Ovary (tissue), 9 donors: ENCODE measurements around the gene GLRB. TPM values are rescaled to one million over a fixed set of nuclear protein-coding genes. Genes with fewer than 3 reads are reported as not detected.

Source experiments
- DNase-seq, 5 donors: peaks; one replicate each; pipeline ENCODE4 v3.0.0-alpha.2; 2019 to 2020
- H3K27ac ChIP-seq, 2 donors: fragments of 200-600 bp; one replicate each; pipeline versions ENCODE4 v1.5.1 to v1.8.0; 2019 to 2022
- H3K27me3 ChIP-seq: fragments of 200-600 bp; one replicate; pipeline ENCODE4 v1.8.0; 2022
- H3K36me3 ChIP-seq: fragments of 200-600 bp; sonication (generic); one replicate; pipeline ENCODE4 v1.5.1; 2019
- H3K4me1 ChIP-seq: one replicate; pipeline ENCODE4 v1.8.1; 2013; ENCODE audit warnings: mild to moderate bottlenecking, moderate library complexity; ENCODE audit not compliant: insufficient read depth
- H3K4me3 ChIP-seq: fragments of 200-600 bp; sonication (generic); one replicate; pipeline ENCODE4 v1.5.1; 2017
- H3K9me3 ChIP-seq, 2 donors: fragments of 200-600 bp in 1 of 2; sonication (generic) in 1 of 2; one replicate each; pipeline versions ENCODE4 v1.5.1 to v1.8.1; 2013 to 2019; ENCODE audit warnings: mild to moderate bottlenecking in 1 of 2, moderate library complexity in 1 of 2
- EP300 ChIP-seq: sonication (generic); formaldehyde crosslinking; IDR thresholded peaks from one replicate; pipeline ENCODE4 v1.6.1; 2017; ENCODE audit warnings: antibody characterized with exemption
- POLR2A ChIP-seq: fragments of 450-650 bp; IDR thresholded peaks from one replicate; pipeline ENCODE4 v1.6.1; 2017; ENCODE audit warnings: antibody characterized with exemption, mild to moderate bottlenecking, moderate library complexity
- WGBS, 3 donors: extraction: QIAGEN DNeasy Blood & Tissue Kit in 1 of 3; methylation state at CpG; one replicate each; pipeline versions ENCODE4 v1.1.5 to v1.1.7; 2013 to 2017; 5-methylcytosine and 5-hydroxymethylcytosine counted together
- intact Hi-C, 4 donors: fragments of 100-400 bp; cut with DNase I; formaldehyde crosslinking; loops; one replicate each; pipeline versions ENCODE4 v1.11.0 to v1.15.1; 2022 to 2023
- polyA plus RNA-seq, 2 donors: library from polyadenylated mRNA; stranded (reverse); fragments of 200-250 nt in 1 of 2; fragments of 350-450 nt in 1 of 2; fragmentation: Illumina TruSeq in 1 of 2; extraction: RNeasy Lipid Tissue Mini Kit (QIAGEN cat#74804) in 1 of 2; gene quantifications; one replicate each; pipeline ENCODE4 v1.2.3, GENCODE V29; 2013 to 2014
- total RNA-seq, 7 donors: library from RNA; depleted of rRNA in 2 of 7; stranded (reverse); fragments of >200 nt in 2 of 7; fragmentation: NEBNext Ultra II Directional in 3 of 7; extraction: Animal tissue kit (Norgen Biotek cat#: 25700) in 3 of 7; gene quantifications; one replicate each; pipeline versions ENCODE4 v1.1.0 to v1.2.4, GENCODE V29; 2016 to 2023
- TF ChIP-seq, protein P1 (sequence below), 3 donors: fragments of 450-650 bp in 2 of 3; fragments of 200-600 bp in 1 of 3; IDR thresholded peaks; one replicate each; pipeline versions ENCODE4 v1.5.1 to v1.8.0; 2016 to 2022; ENCODE audit warnings: antibody characterized with exemption in 3 of 3, mild to moderate bottlenecking in 1 of 3
- donor health status: DM: no; HTN: no; CAD: no; lungs with moderate emphysema.
- donor health status: DM: no; HTN: no; CAD: no.
- donor health status: Bipolar disorder and iron deficiency.
- donor health status: DM: yes; HTN: yes; CAD: no.
- donor health status: DM: no; HTN: no; CAD: no.
- donor health status: DM: yes; HTN: yes; CAD: no.

GLRB gene
- total and polyA plus RNA-seq, 9 donors = 0.33 to 8.3 (median 1.8) TPM

DNA sequence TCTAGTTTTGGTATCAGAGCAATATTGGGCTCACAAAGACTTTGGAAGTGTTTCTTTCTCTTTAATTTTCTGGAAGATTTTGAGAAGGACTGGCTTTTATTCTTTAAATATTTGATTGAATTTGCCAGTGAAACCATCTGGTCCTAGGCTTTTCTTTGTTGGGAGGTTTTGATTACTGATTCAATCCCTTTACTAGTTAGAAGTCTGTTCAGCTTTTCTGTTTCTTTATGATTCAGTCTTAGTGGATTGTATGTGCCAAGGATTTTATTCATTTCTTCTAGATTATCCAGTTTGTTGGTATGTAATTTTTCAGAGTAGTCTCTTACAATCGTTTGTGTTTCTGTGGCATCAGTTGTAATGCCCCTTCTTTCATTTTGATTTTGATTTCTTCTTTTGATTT is 28.6 kb downstream of the GLRB start:
- Histone ChIP-seq H3K27me3 (no peaks in the 10 kb centered on the region), H3K4me3 (no peak overlapping the region), H3K4me1 (no peaks in the 10 kb centered on the region), H3K9me3 (peaks cover 0 to 4% of the 10 kb centered on the region in 2 donors), H3K36me3 (no peaks in the 10 kb centered on the region), H3K27ac (no peak overlapping the region)
- intact Hi-C loops = no loop called here
- WGBS, 3 donors = 88 to 95% (median 90%) methylated on average over 1 of the region's 1 CpG
- TF ChIP-seq POLR2A = no peak
- TF ChIP-seq EP300 = no peak
- TF ChIP-seq, protein P1, sequence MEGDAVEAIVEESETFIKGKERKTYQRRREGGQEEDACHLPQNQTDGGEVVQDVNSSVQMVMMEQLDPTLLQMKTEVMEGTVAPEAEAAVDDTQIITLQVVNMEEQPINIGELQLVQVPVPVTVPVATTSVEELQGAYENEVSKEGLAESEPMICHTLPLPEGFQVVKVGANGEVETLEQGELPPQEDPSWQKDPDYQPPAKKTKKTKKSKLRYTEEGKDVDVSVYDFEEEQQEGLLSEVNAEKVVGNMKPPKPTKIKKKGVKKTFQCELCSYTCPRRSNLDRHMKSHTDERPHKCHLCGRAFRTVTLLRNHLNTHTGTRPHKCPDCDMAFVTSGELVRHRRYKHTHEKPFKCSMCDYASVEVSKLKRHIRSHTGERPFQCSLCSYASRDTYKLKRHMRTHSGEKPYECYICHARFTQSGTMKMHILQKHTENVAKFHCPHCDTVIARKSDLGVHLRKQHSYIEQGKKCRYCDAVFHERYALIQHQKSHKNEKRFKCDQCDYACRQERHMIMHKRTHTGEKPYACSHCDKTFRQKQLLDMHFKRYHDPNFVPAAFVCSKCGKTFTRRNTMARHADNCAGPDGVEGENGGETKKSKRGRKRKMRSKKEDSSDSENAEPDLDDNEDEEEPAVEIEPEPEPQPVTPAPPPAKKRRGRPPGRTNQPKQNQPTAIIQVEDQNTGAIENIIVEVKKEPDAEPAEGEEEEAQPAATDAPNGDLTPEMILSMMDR (IDR thresholded peaks at IDR 0.05) = no peak
- no peak for DNase-seq

- intact Hi-C loops = no loop called here
- Histone ChIP-seq H3K9me3 (no peaks in the 10 kb centered on the region), H3K27me3 (no peaks in the 10 kb centered on the region), H3K27ac (no peak overlapping the region), H3K36me3 (no peaks in the 10 kb centered on the region), H3K4me1 (no peaks in the 10 kb centered on the region), H3K4me3 (no peak overlapping the region)
- 84 to 92% (median 89%) methylated on average over 6 of the region's 6 CpGs for WGBS, 3 donors
- no peak for DNase-seq
- no peak for TF ChIP-seq POLR2A
- TF ChIP-seq EP300 = no peak
These were observed 38.7 kb downstream of the GLRB start for GRCh38 chr4:157114671-157115070.

- 87 to 89% (median 88%) methylated on average over 3 of the region's 3 CpGs for WGBS, 3 donors
- no peak overlapping the region for H3K27ac ChIP-seq
- TF ChIP-seq, protein P1 (IDR thresholded peaks at IDR 0.05) = no peak
- TF ChIP-seq EP300 = no peak
- no peak for TF ChIP-seq POLR2A
- no peak overlapping the region for H3K4me3 ChIP-seq
- no peak for DNase-seq
- no peaks in the 10 kb centered on the region for H3K4me1 ChIP-seq
- intact Hi-C loops = no loop called here
- H3K9me3 ChIP-seq = no peaks in the 10 kb centered on the region
- no peaks in the 10 kb centered on the region for H3K36me3 ChIP-seq
- no peaks in the 10 kb centered on the region for H3K27me3 ChIP-seq
These were observed 39.8 kb downstream of the GLRB start for GRCh38 chr4:157115613-157116335.

DNA sequence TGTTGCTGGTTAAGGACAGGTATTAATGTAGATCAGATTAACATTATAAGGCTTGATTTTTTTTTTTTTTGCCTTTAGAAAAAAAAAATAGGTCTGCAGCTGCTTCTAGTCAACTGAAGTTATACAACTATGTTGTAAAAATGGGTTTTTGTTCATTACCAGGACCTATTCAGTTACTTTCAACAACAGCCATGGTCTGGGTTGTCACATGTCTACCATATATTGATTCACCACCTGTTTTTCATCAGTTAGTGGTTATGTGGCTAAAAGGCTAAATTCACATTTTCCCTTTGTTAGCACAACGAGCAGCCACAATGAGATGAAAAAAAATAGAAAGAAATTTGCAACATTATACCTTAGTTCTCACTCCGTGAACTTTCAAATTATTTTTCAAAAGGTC is 45.5 kb downstream of the GLRB start:
- H3K27me3 ChIP-seq = no peaks in the 10 kb centered on the region
- H3K4me1 ChIP-seq = no peaks in the 10 kb centered on the region
- 87 to 92% (median 92%) methylated on average over 2 of the region's 2 CpGs for WGBS, 3 donors
- H3K4me3 ChIP-seq = no peak overlapping the region
- TF ChIP-seq EP300 = no peak
- no peak for TF ChIP-seq POLR2A
- TF ChIP-seq, protein P1 (IDR thresholded peaks at IDR 0.05) = no peak
- no peaks in the 10 kb centered on the region for H3K9me3 ChIP-seq
- no peak overlapping the region for H3K27ac ChIP-seq
- intact Hi-C loops = no loop called here
- H3K36me3 ChIP-seq = no peaks in the 10 kb centered on the region
- no peak for DNase-seq

GRCh38 chr4:157127571-157127970 is 51.6 kb downstream of the GLRB start:
- H3K4me3 ChIP-seq = no peak overlapping the region
- H3K4me1 ChIP-seq = no peaks in the 10 kb centered on the region
- H3K27ac ChIP-seq = no peak overlapping the region
- TF ChIP-seq POLR2A (no peak), EP300 (no peak)
- TF ChIP-seq, protein P1 (IDR thresholded peaks at IDR 0.05) = no peak
- DNase-seq = no peak
- no peaks in the 10 kb centered on the region for H3K36me3 ChIP-seq
- no peaks in the 10 kb centered on the region for H3K9me3 ChIP-seq
- H3K27me3 ChIP-seq = no peaks in the 10 kb centered on the region
- intact Hi-C loops = no loop called here
- WGBS, 3 donors = 92 to 97% (median 93%) methylated on average over 2 of the region's 2 CpGs
